Muscle of back (tissue), 11 donors: ENCODE data around the gene NAV1. TPM values are rescaled to one million over a fixed set of nuclear protein-coding genes. Genes with fewer than 3 reads are reported as not detected.
"Not testable (repeated sequence)": the region's sequence is repeated elsewhere in the genome, so short reads cannot be mapped to it uniquely, and the experiment has no call there.

Experiments
- DNase-seq, 3 donors: peaks; one replicate each; pipeline versions ENCODE4 v3.0.0 to v3.0.0-alpha.2; 2013
- polyA plus RNA-seq, 10 donors: library from polyadenylated mRNA; unstranded; fragments of 120-200 nt; gene quantifications; one replicate each; pipeline ENCODE4 v1.2.1, GENCODE V29; 2013; ENCODE audit not compliant: insufficient read length in 10 of 10

The NAV1 gene
- polyA plus RNA-seq, 10 donors = 16.4 to 32.6 (median 23.5) TPM

GRCh38 chr1:201516511-201517127 is 22.3 kb upstream of the NAV1 start:
- DNase-seq = no peak

GRCh38 chr1:201517631-201518030 is 21.3 kb upstream of the NAV1 start:
- DNase-seq = no peak

GRCh38 chr1:201518071-201518470 is 20.9 kb upstream of the NAV1 start:
- no peak for DNase-seq

- not testable (repeated sequence) for DNase-seq
Measured at GRCh38 chr1:201520046-201520575, 18.8 kb upstream of the NAV1 start.

- DNase-seq = no peak
Measured at GRCh38 chr1:201525193-201525778, 13.6 kb upstream of the NAV1 start.

- no peak for DNase-seq
Measured at GRCh38 chr1:201527879-201528278, 11.0 kb upstream of the NAV1 start.

GRCh38 chr1:201528631-201529252 is 10.2 kb upstream of the NAV1 start:
- peak in 1 of 3 donors; percentile 42 for DNase-seq

- peak; percentile 90 to 97 (median 94) for DNase-seq
Measured at GRCh38 chr1:201530741-201531531, 8.0 kb upstream of the NAV1 start.

GRCh38 chr1:201531551-201532425 is 7.1 kb upstream of the NAV1 start:
- DNase-seq = peak; percentile 70 to 92 (median 72)

GRCh38 chr1:201533836-201534235 is 5.1 kb upstream of the NAV1 start:
- DNase-seq = no peak

GRCh38 chr1:201535046-201535918 is 3.6 kb upstream of the NAV1 start:
- no peak for DNase-seq

GRCh38 chr1:201535919-201536245 is 3.0 kb upstream of the NAV1 start:
- no peak for DNase-seq

- no peak for DNase-seq
Measured at GRCh38 chr1:201536558-201536957, 2.4 kb upstream of the NAV1 start.

GRCh38 chr1:201537028-201537427 is 1.9 kb upstream of the NAV1 start:
- no peak for DNase-seq

GRCh38 chr1:201537467-201537866 is 1.5 kb upstream of the NAV1 start:
- no peak for DNase-seq

GRCh38 chr1:201537891-201538611 is 876 bp upstream of the NAV1 start:
- peak in 1 of 3 donors; percentile 57 for DNase-seq

- DNase-seq = peak in 2 of 3 donors; percentile 60 to 77
Measured at GRCh38 chr1:201539561-201540431, 869 bp downstream of the NAV1 start.
